NCI-H510A (cell line): ENCODE data around the gene ASTN2.

Experiments
- DNase-seq: peaks from one replicate; lab custom pipeline; 2025; lab: John Stamatoyannopoulos, UW

The ASTN2 gene

DNA sequence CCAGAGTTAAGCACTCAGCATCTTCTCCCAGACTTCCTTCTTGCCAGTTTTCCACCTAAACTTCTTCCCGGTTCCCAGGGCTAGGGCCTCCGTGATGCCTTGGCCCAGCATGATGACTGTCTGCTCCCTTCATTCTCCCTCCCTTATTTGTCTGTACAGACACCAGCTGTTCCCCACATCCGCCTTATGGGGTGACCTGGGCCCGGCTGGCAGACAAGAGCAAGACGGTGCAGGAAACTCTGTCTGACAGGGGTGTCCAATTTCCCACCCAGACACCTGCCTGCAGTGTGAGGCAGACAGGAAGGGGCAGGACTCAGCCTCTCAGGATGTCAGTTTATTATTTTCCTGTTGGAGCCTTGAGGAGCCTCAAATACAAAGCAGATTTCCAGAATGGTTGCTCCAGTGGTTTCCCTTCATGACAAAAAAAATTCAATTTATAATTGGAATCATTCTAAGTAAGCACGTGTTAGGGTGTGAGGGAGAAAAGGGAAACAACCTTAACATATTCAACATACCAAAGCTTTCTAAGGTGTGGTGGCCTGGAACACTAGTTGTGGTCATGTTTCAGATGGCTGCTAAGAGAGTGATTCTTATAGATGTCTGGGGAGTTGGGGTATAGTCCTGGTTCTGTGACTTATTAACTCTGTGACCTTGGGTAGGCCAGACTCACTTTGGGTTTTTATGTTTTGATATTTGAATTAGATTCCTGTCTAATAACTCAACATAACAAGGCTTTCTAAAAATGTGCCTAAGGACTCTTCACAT, 1026.7 kb downstream of the ASTN2 start:
- DNase-seq: no peak

DNA sequence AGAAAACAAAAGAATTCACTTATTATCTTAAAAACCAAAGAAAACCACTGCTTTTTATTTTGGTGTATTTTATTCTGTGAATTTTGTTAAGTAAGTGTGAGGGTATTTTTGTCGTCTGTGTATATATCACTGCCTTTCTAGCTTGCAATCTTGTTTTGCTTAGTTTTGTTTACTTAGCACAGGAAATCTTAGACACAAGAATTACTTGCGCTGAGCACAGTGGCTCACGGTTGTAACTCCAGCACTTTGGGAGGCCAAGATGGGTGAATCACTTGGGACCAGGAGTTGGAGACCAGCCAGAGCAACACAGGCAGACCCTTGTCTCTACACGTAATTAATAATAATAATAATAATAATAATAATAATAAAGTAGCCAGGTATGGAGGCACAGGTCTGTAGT, 1030.9 kb downstream of the ASTN2 start:
- no peak for DNase-seq

DNA sequence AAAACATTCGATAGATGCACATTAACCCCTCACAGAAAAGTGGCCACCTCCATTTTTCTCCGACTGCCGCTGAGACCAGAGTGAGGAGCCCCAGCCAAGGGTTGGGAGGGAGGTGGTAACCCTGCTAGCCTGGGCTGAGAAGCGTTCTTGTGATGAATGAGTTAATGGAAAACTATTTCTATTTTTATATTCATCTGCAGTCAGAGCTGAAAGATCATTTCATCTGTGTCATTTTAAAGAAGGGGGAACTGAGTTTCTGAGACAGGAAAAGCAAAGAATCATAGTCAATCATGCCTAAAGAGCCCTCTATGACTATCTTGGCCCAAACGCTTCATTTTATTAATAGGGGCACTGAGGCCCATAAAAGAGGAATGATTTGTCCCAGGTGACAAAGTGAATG, 1031.7 kb downstream of the ASTN2 start:
- DNase-seq: no peak

DNA sequence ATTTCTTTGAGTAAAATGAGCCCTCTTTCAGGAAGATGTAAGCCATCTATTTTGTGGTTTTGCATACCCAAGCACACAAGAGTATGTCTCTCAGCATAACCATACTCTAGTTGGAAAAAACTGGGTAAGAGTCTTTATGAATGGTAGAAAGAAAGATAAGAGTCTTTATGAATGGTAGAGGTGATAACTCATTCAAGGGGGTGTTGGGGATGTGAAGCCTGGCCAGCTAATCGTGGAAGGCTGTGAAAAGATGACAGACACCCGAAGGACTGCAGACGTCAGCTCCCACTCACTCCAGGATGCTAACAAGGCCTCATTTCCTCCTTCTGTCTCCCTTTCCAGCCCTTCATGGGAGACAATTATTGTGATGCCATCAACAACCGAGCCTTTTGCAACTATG, 1032.8 kb downstream of the ASTN2 start:
- DNase-seq: no peak

DNA sequence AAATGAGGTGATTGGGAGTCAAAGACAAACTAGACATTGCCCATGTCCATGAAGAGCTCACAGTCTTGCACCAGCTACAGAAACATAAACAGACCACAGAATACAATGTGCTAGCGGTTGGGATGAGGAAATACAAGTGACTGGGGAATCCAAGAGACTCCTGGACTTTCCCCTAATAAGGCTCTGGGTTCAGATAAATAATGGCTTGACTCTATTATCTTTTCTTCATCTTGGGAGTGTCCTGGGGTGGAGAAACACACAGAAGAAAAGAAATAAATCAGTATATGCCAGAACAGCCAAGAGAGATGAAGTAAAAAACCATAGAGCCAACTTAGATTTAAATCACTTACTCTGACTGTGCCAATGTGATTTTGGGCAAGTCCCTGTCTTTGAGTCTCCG, 1033.5 kb downstream of the ASTN2 start:
- DNase-seq: no peak

DNA sequence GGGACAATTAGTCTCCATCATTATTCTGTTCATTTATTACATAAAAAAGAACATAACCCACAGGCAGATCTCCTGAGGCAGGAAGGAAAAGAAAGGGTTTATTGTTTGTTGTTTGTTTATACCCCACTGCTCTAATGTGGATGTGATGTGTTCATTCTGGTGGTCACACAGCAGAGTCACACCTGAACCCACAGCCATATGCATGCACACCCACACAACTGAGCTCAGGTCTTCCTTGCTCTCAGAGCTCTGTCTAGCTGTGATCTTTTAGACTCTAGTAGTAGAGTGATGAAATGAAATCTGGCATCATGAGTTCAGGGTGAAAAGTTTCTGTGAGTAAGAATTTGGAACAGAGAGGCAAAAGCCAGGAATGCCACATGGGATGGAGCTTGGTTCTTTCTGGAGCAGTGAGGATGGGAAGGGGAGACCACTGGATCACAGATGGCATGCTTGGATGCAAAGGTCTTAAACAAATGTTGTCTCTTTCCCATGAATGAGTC, 1034.3 kb downstream of the ASTN2 start:
- DNase-seq: no peak

DNA sequence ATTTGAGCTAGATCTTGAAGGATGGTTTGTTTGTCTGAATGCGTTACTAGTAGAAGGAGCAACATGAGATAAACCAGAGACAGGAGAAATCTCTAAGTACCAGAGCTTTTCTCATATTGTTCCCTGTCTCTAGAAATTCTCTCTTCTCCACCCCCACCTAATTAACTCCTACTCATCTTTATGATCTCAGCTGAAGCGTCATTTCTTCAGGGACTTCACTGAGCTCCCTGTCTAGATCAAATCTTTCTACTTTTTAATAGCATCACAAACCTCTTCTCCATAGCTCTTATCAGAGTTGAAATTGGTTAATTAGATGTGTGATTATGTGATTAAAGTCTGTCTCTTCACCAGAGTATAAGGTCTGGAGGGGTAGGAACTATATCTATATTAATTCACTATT, 1035.0 kb downstream of the ASTN2 start:
- DNase-seq: no peak

DNA sequence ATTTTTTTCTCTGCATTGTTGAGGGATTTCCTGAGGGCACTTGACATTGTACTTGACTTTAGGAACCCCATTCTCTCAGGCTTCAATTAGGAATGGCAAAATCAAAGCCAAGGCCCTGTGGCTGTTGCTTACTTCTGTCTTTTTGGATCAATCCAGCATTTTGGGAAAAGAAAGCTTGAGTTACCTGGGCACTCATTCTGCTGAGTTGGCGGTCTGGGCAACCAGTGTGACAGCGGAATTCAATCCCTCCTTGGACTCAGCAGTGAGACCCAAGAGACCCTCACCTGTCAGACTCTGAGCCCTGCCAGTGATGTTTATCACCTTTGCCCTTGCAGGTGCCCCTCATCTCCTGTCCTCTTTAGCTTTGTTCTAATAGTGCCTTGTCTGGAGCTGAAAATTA, 1036.0 kb downstream of the ASTN2 start:
- DNase-seq: no peak

DNA sequence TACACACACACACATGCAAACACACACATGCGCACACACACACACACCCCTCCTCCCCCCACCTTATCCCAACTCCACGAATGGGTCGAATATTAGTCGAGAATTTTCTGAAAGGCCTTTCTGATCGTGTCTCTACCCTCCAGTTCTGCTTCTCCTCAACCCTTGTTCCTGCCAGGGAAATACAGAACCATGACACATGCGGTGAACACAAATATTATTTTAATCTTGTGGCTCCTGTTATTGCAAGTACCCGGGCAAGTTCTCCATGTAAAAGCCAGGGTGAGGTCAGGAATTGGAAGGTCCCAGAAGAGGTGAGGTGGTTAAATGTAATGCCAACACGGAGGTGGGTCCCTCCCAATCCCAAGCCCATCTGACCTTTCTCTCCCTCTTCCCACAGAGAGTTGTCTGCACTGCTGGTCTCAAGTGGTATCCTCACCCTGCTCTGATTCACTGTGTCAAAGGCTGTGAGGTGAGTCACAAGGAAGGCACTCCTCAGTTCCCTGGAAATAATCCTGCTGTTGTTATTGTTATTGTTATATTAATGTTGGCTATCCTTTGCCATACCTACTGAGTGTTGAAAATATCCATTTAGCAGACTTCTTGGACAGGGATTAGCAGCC, 1037.6 kb downstream of the ASTN2 start:
- no peak for DNase-seq
